Measurements from ENCODE around the gene GNG2.

DNA sequence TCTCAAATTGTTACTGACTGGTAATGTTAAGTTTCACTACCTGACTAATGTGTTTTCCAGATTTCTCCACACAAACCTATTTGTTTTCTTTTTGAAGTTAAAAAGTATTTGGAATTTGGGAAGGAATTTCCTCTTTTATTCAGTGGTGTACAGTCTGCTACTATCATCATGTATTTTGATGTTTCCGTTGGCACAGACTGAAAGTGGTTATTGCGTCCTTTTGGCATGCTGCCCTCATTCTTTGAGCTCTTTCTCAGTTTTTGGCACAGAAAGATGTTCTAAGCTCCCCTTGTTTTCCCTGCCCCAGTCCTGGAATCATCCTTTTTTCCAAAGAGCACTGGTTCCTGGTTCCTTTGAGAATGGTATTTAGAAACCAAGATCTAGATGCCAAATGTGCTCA, 97.5 kb downstream of the GNG2 start:
- TF ChIP-seq, protein P1, sequence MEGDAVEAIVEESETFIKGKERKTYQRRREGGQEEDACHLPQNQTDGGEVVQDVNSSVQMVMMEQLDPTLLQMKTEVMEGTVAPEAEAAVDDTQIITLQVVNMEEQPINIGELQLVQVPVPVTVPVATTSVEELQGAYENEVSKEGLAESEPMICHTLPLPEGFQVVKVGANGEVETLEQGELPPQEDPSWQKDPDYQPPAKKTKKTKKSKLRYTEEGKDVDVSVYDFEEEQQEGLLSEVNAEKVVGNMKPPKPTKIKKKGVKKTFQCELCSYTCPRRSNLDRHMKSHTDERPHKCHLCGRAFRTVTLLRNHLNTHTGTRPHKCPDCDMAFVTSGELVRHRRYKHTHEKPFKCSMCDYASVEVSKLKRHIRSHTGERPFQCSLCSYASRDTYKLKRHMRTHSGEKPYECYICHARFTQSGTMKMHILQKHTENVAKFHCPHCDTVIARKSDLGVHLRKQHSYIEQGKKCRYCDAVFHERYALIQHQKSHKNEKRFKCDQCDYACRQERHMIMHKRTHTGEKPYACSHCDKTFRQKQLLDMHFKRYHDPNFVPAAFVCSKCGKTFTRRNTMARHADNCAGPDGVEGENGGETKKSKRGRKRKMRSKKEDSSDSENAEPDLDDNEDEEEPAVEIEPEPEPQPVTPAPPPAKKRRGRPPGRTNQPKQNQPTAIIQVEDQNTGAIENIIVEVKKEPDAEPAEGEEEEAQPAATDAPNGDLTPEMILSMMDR (IDR thresholded peaks at IDR 0.05), result no peak
- no peak for TF ChIP-seq POLR2A (IDR thresholded peaks at IDR 0.05)
